Measurements from ENCODE around the gene DCP1A. TPM values are rescaled to one million over a fixed set of nuclear protein-coding genes. Genes with fewer than 3 reads are reported as not detected.

DCP1A gene
- total and polyA plus RNA-seq, 2 experiments from 2014 or later: 19.3 to 32.0 TPM

GRCh38 chr3:53282581-53282980 lies 64.8 kb downstream of the DCP1A start:
- Histone ChIP-seq H3K36me3 (ENCODE audit: insufficient read depth) (no peaks in the 10 kb centered on the region), H3K4me3 (no peak overlapping the region), H3K27ac (ENCODE audit: low read depth) (no peak overlapping the region), H3K27me3 (ENCODE audit: insufficient read depth) (no peaks in the 10 kb centered on the region), H4K20me1 (replicated peaks; ENCODE audit: insufficient read depth) (no peaks in the 10 kb centered on the region), H2AFZ (no peak overlapping the region), H3K4me2 (no peak overlapping the region), H3K4me1 (ENCODE audit: insufficient read depth) (peaks cover 27% of the 10 kb centered on the region), H3K79me2 (replicated peaks; ENCODE audit: insufficient read depth) (peaks cover 6% of the 10 kb centered on the region; the same call in 1 of the 2 replicates), H3F3A (replicated peaks; ENCODE audit: low read depth) (0 out of 2 replicates have a peak, but pooled peaks cover 2% of the 10 kb centered on the region), H3K9me2 (ENCODE audit: insufficient read depth) (no peaks in the 10 kb centered on the region)
- no peaks in the 10 kb centered on the region for H3K9me3 Mint-ChIP-seq
- peaks cover 17% of the 10 kb centered on the region; the same call in 1 of the 3 replicates for H3K36me3 Mint-ChIP-seq (ENCODE audit: low read depth)
- H3K4me3 Mint-ChIP-seq: no peak overlapping the region
- H3K27ac Mint-ChIP-seq: no peak overlapping the region
- DNase-seq (ENCODE audit: low spot score) (no peak), ATAC-seq (no peak)
- TF ChIP-seq EZH2phosphoT487 (IDR thresholded peaks at IDR 0.05; ENCODE audit: unreplicated experiment): no peak
- no peak for TF ChIP-seq POLR2AphosphoS5 (IDR thresholded peaks at IDR 0.05; ENCODE audit: low read depth)
- TF ChIP-seq STAT1 (IDR thresholded peaks at IDR 0.05; ENCODE audit: unreplicated experiment): no peak
- TF ChIP-seq ZNF114 (CRISPR knock-in tag; IDR thresholded peaks at IDR 0.05): no peak
- TF ChIP-seq REST (IDR thresholded peaks at IDR 0.05; ENCODE audit: unreplicated experiment): no peak
- TF ChIP-seq ETS1 (IDR thresholded peaks at IDR 0.05): no peak
- no peak for TF ChIP-seq EZH2 (IDR thresholded peaks at IDR 0.05; ENCODE audit: low read depth, unreplicated experiment)
- no peak for TF ChIP-seq CREB1 (CRISPR knock-in tag; IDR thresholded peaks at IDR 0.05; ENCODE audit: low read depth)
- no peak for TF ChIP-seq ZNF462 (CRISPR knock-in tag; IDR thresholded peaks at IDR 0.05)
- peaks cover 8% of the 10 kb centered on the region for H3K27me3 Mint-ChIP-seq (ENCODE audit: insufficient read depth, low read depth, poor library complexity)
- H3K4me1 Mint-ChIP-seq: peaks cover 42% of the 10 kb centered on the region

All from GM23338 (cell line).